ENCODE measurements around the gene NUDT22.
A peak's percentile ranks its signal among the peaks of the same experiment; 100 is the strongest.

NUDT22 gene

GRCh38 chr11:64258946-64259532, 33.0 kb downstream of the NUDT22 start:
- DNase-seq, result no peak

- no peak for DNase-seq
These were observed 33.5 kb downstream of the NUDT22 start for GRCh38 chr11:64259533-64260067.

- DNase-seq, result no peak
These were observed 34.2 kb downstream of the NUDT22 start for GRCh38 chr11:64260147-64260708.

GRCh38 chr11:64261556-64262080, 35.5 kb downstream of the NUDT22 start:
- DNase-seq, result no peak

GRCh38 chr11:64262271-64263002, 36.4 kb downstream of the NUDT22 start:
- DNase-seq, result no peak

GRCh38 chr11:64263021-64263946, 37.2 kb downstream of the NUDT22 start:
- DNase-seq, result no peak

- no peak for DNase-seq
These were observed 37.9 kb downstream of the NUDT22 start for GRCh38 chr11:64263947-64264317.

GRCh38 chr11:64264371-64264852, 38.3 kb downstream of the NUDT22 start:
- DNase-seq, result no peak

GRCh38 chr11:64265176-64266160, 39.4 kb downstream of the NUDT22 start:
- no peak for DNase-seq

GRCh38 chr11:64266339-64266738, 40.3 kb downstream of the NUDT22 start:
- no peak for DNase-seq

- DNase-seq, result no peak
These were observed 41.3 kb downstream of the NUDT22 start for GRCh38 chr11:64267207-64267945.

GRCh38 chr11:64268025-64268892, 42.2 kb downstream of the NUDT22 start:
- peak; percentile 72 for DNase-seq

- no peak for DNase-seq
These were observed 42.9 kb downstream of the NUDT22 start for GRCh38 chr11:64268893-64269539.

GRCh38 chr11:64269540-64270220, 43.6 kb downstream of the NUDT22 start:
- DNase-seq, result peak; percentile 99

- DNase-seq, result no peak
These were observed 49.1 kb downstream of the NUDT22 start for GRCh38 chr11:64275031-64275800.

- no peak for DNase-seq
These were observed 49.8 kb downstream of the NUDT22 start for GRCh38 chr11:64275841-64276240.

- no peak for DNase-seq
These were observed 50.8 kb downstream of the NUDT22 start for GRCh38 chr11:64276653-64277431.
